SK-N-SH treated with all-trans-retinoic acid at 6 μM for 48 hours (cell line): Measurements from ENCODE around the gene DDX27.

ENCODE experiments used
- ATAC-seq: fragments of 200-7000 bp; cut with Tn5 transposase; 3 replicates; pipeline ENCODE4 v1.9.1; 2020; ENCODE audit warnings: mild to moderate bottlenecking, moderate library complexity
- ARNTL ChIP-seq: fragments of 450-650 bp; formaldehyde crosslinking; IDR thresholded peaks from 2 replicates; pipeline ENCODE4 v1.5.0; 2020; ENCODE audit warnings: low read depth, mild to moderate bottlenecking, moderate library complexity, borderline replicate concordance
- BACH2 ChIP-seq: fragments of 250-450 bp; sonication (Bioruptor Pico); IDR thresholded peaks from 2 replicates; pipeline ENCODE4 v1.9.0; 2021; ENCODE audit warnings: mild to moderate bottlenecking, borderline replicate concordance
- CREB5 ChIP-seq: fragments of 250-450 bp; sonication (Bioruptor Pico); IDR thresholded peaks from 2 replicates; pipeline ENCODE4 v1.5.1; 2020; ENCODE audit warnings: low read depth, mild to moderate bottlenecking, moderate library complexity
- CSDC2 ChIP-seq: fragments of 250-450 bp; sonication (Bioruptor Pico); IDR thresholded peaks from 2 replicates; pipeline ENCODE4 v1.5.0; 2020; ENCODE audit warnings: mild to moderate bottlenecking, moderate library complexity
- CSRNP3 ChIP-seq: fragments of 250-450 bp; sonication (Bioruptor Pico); IDR thresholded peaks from 2 replicates; pipeline ENCODE4 v1.5.1; 2021; ENCODE audit warnings: mild to moderate bottlenecking, moderate library complexity
- ESRRG ChIP-seq: fragments of 250-450 bp; sonication (Bioruptor Pico); IDR thresholded peaks from 2 replicates; pipeline ENCODE4 v1.6.1; 2021; ENCODE audit warnings: mild to moderate bottlenecking
- GLIS3 ChIP-seq: fragments of 250-450 bp; sonication (Bioruptor Pico); IDR thresholded peaks from 2 replicates; pipeline ENCODE4 v1.5.0; 2020; ENCODE audit warnings: mild to moderate bottlenecking, moderate library complexity
- ISL1 ChIP-seq: fragments of 250-450 bp; sonication (Bioruptor Pico); IDR thresholded peaks from 2 replicates; pipeline ENCODE4 v2.1.2; 2022; ENCODE audit warnings: mild to moderate bottlenecking, moderate library complexity
- OSR1 ChIP-seq: fragments of 250-450 bp; sonication (Bioruptor Pico); IDR thresholded peaks from 2 replicates; pipeline ENCODE4 v1.8.0; 2022; ENCODE audit warnings: moderate library complexity, mild to moderate bottlenecking, inconsistent platforms
- PATZ1 ChIP-seq: fragments of 250-450 bp; sonication (Bioruptor Pico); IDR thresholded peaks from 2 replicates; pipeline ENCODE4 v1.8.0; 2020; ENCODE audit warnings: mild to moderate bottlenecking, moderate library complexity, borderline replicate concordance
- PPARA ChIP-seq: fragments of 250-450 bp; sonication (Bioruptor Pico); IDR thresholded peaks from 2 replicates; pipeline ENCODE4 v1.5.0; 2020; ENCODE audit warnings: mild to moderate bottlenecking, borderline replicate concordance
- RARB ChIP-seq: fragments of 250-450 bp; sonication (Bioruptor Pico); IDR thresholded peaks from 2 replicates; pipeline ENCODE4 v1.8.0; 2021; ENCODE audit warnings: mild to moderate bottlenecking, moderate library complexity
- SNAI2 ChIP-seq: fragments of 250-450 bp; sonication (Bioruptor Pico); IDR thresholded peaks from 2 replicates; pipeline ENCODE4 v1.5.0; 2020; ENCODE audit warnings: mild to moderate bottlenecking, moderate library complexity
- TCF4 ChIP-seq: fragments of 250-450 bp; sonication (Bioruptor Pico); IDR thresholded peaks from 2 replicates; pipeline ENCODE4 v1.8.0; 2021; ENCODE audit warnings: mild to moderate bottlenecking, moderate library complexity, borderline replicate concordance
- TOX ChIP-seq: fragments of 250-450 bp; sonication (Bioruptor Pico); IDR thresholded peaks from 2 replicates; pipeline ENCODE4 v1.8.0; 2021; ENCODE audit warnings: mild to moderate bottlenecking, moderate library complexity, borderline replicate concordance
- TSHZ2 ChIP-seq: fragments of 250-450 bp; sonication (Bioruptor Pico); IDR thresholded peaks from 2 replicates; pipeline ENCODE4 v1.5.0; 2020; ENCODE audit warnings: mild to moderate bottlenecking, moderate library complexity
- ZFP30 ChIP-seq: fragments of 450-650 bp; formaldehyde crosslinking; IDR thresholded peaks from 2 replicates; pipeline ENCODE4 v1.5.0; 2022; ENCODE audit warnings: mild to moderate bottlenecking, moderate library complexity
- ZNF565 ChIP-seq: fragments of 450-650 bp; formaldehyde crosslinking; conservative IDR thresholded peaks from 2 replicates; pipeline ENCODE4 v1.5.0; 2020; ENCODE audit warnings: low read depth, mild to moderate bottlenecking, moderate library complexity
- ZNF8 ChIP-seq: fragments of 450-650 bp; formaldehyde crosslinking; IDR thresholded peaks from 2 replicates; pipeline ENCODE4 v1.5.0; 2020; ENCODE audit warnings: mild to moderate bottlenecking, moderate library complexity

Gene DDX27

GRCh38 chr20:49267327-49267726 lies 48.1 kb downstream of the DDX27 start:
- TF ChIP-seq ZNF8 (CRISPR knock-in tag) (no peak), PPARA (CRISPR knock-in tag) (no peak), BACH2 (no peak), OSR1 (CRISPR knock-in tag) (no peak), RARB (CRISPR knock-in tag) (no peak), ZNF565 (CRISPR knock-in tag) (no peak), ESRRG (no peak), CSRNP3 (CRISPR knock-in tag) (no peak), TCF4 (CRISPR knock-in tag) (no peak), PATZ1 (CRISPR knock-in tag) (no peak), GLIS3 (CRISPR knock-in tag) (no peak), TOX (no peak), ISL1 (no peak)
- ATAC-seq, result no peak

GRCh38 chr20:49268600-49269365 lies 49.6 kb downstream of the DDX27 start:
- peak; percentile 62 for ATAC-seq
- no peak for TF ChIP-seq ARNTL (CRISPR knock-in tag)
- TF ChIP-seq ISL1, result 0 out of 2 replicates have a peak, but pooled peaks have one; percentile 7
- TF ChIP-seq TOX, result no peak

- no peak for TF ChIP-seq BACH2
- TF ChIP-seq RARB (CRISPR knock-in tag), result no peak
- TF ChIP-seq PATZ1 (CRISPR knock-in tag), result no peak
- TF ChIP-seq TOX, result no peak
- TF ChIP-seq SNAI2 (CRISPR knock-in tag), result no peak
- TF ChIP-seq PPARA (CRISPR knock-in tag), result no peak
- no peak for TF ChIP-seq ZFP30 (CRISPR knock-in tag)
- TF ChIP-seq TCF4 (CRISPR knock-in tag), result no peak
- no peak for TF ChIP-seq GLIS3 (CRISPR knock-in tag)
- TF ChIP-seq ZNF8 (CRISPR knock-in tag), result no peak
- ATAC-seq, result no peak
Measured at GRCh38 chr20:49270177-49270576, 51.0 kb downstream of the DDX27 start.

- no peak for TF ChIP-seq CREB5 (CRISPR knock-in tag)
- no peak for TF ChIP-seq GLIS3 (CRISPR knock-in tag)
- TF ChIP-seq CSRNP3 (CRISPR knock-in tag), result no peak
- TF ChIP-seq ARNTL (CRISPR knock-in tag), result no peak
- no peak for TF ChIP-seq TOX
- TF ChIP-seq ZNF8 (CRISPR knock-in tag), result no peak
- no peak for TF ChIP-seq SNAI2 (CRISPR knock-in tag)
- no peak for TF ChIP-seq BACH2
- no peak for TF ChIP-seq TSHZ2 (CRISPR knock-in tag)
- no peak for TF ChIP-seq ZNF565 (CRISPR knock-in tag)
- TF ChIP-seq CSDC2 (CRISPR knock-in tag), result no peak
- TF ChIP-seq, all 23 proteins: peak for 0
- no peak for ATAC-seq
Measured at GRCh38 chr20:49270736-49271135, 51.5 kb downstream of the DDX27 start.
